B cell (primary cell): Measurements from ENCODE around the gene GRID1.

Experiments used
- EZH2 ChIP-seq: IDR thresholded peaks from 2 replicates; pipeline ENCODE4 v1.6.1; 2012; ENCODE audit warnings: borderline replicate concordance, low read depth, mild to moderate bottlenecking, moderate library complexity, low read length; ENCODE audit not compliant: insufficient read depth, poor library complexity, severe bottlenecking
- TF ChIP-seq, protein P1 (sequence below): fragments of 200-600 bp; IDR thresholded peaks from one replicate; pipeline ENCODE4 v1.8.0; 2022; ENCODE audit warnings: antibody characterized with exemption, mild to moderate bottlenecking

- TF ChIP-seq, protein P1, sequence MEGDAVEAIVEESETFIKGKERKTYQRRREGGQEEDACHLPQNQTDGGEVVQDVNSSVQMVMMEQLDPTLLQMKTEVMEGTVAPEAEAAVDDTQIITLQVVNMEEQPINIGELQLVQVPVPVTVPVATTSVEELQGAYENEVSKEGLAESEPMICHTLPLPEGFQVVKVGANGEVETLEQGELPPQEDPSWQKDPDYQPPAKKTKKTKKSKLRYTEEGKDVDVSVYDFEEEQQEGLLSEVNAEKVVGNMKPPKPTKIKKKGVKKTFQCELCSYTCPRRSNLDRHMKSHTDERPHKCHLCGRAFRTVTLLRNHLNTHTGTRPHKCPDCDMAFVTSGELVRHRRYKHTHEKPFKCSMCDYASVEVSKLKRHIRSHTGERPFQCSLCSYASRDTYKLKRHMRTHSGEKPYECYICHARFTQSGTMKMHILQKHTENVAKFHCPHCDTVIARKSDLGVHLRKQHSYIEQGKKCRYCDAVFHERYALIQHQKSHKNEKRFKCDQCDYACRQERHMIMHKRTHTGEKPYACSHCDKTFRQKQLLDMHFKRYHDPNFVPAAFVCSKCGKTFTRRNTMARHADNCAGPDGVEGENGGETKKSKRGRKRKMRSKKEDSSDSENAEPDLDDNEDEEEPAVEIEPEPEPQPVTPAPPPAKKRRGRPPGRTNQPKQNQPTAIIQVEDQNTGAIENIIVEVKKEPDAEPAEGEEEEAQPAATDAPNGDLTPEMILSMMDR: no peak
- TF ChIP-seq EZH2: no peak
Measured at GRCh38 chr10:86048571-86048970, 318.0 kb downstream of the GRID1 start.
